GM21576 (cell line): Measurements from ENCODE around the gene TNPO2.

Experiments
- ATAC-seq: cut with Tn5 transposase; IDR thresholded peaks from one replicate; pipeline ENCODE4 v1.9.1; 2021; ENCODE audit warnings: mild to moderate bottlenecking, moderate library complexity; ENCODE audit not compliant: unreplicated experiment

TNPO2 gene

GRCh38 chr19:12723641-12724426, at the start of gene TNPO2:
Gene TNPO2, minus strand, starts transcription at chr19:12723932. Its CDS starts 2,955 bp downstream, at chr19:12720977.
- no peak for ATAC-seq

GRCh38 chr19:12772323-12772722, 48.6 kb upstream of the TNPO2 start:
- no peak for ATAC-seq

- ATAC-seq = no peak
Observed at GRCh38 chr19:12770922-12771321, 47.2 kb upstream of the TNPO2 start.

GRCh38 chr19:12769689-12770088, 46.0 kb upstream of the TNPO2 start:
- no peak for ATAC-seq

GRCh38 chr19:12767666-12768065, 43.9 kb upstream of the TNPO2 start:
- no peak for ATAC-seq

GRCh38 chr19:12767150-12767549, 43.4 kb upstream of the TNPO2 start:
- no peak for ATAC-seq

- no peak for ATAC-seq
Observed at GRCh38 chr19:12766051-12766521, 42.4 kb upstream of the TNPO2 start.

- ATAC-seq = no peak
Observed at GRCh38 chr19:12764698-12765097, 41.0 kb upstream of the TNPO2 start.

- ATAC-seq = no peak
Observed at GRCh38 chr19:12763100-12763499, 39.4 kb upstream of the TNPO2 start.

- no peak for ATAC-seq
Observed at GRCh38 chr19:12759686-12760085, 36.0 kb upstream of the TNPO2 start.

GRCh38 chr19:12757544-12758274, 34.0 kb upstream of the TNPO2 start:
- ATAC-seq = no peak

- no peak for ATAC-seq
Observed at GRCh38 chr19:12756150-12756883, 32.6 kb upstream of the TNPO2 start.

GRCh38 chr19:12754465-12755196, 30.9 kb upstream of the TNPO2 start:
- ATAC-seq = no peak

GRCh38 chr19:12752056-12752781, 28.5 kb upstream of the TNPO2 start:
- no peak for ATAC-seq

GRCh38 chr19:12751635-12752034, 27.9 kb upstream of the TNPO2 start, which contains the start of gene BEST2:
Gene BEST2, plus strand, starts transcription at chr19:12751791. Its CDS starts 802 bp downstream, at chr19:12752593.
- ATAC-seq = no peak

- ATAC-seq = no peak
Observed at GRCh38 chr19:12750851-12751250, 27.1 kb upstream of the TNPO2 start.

- no peak for ATAC-seq
Observed at GRCh38 chr19:12749938-12750521, 26.3 kb upstream of the TNPO2 start.

- ATAC-seq = no peak
Observed at GRCh38 chr19:12748489-12748888, 24.8 kb upstream of the TNPO2 start.

- no peak for ATAC-seq
Observed at GRCh38 chr19:12745166-12745897, 21.6 kb upstream of the TNPO2 start.
